ENCODE results near the gene KRT25. TPM values are rescaled to one million over a fixed set of nuclear protein-coding genes. Genes with fewer than 3 reads are reported as not detected.
"Not testable (repeated sequence)": the region's sequence is repeated elsewhere in the genome, so short reads cannot be mapped to it uniquely, and the experiment has no call there.

The KRT25 gene
- polyA plus RNA-seq, 10 donors = 0.18 to 0.38 TPM; not detected in 8

- DNase-seq = no peak
These were observed 5.2 kb upstream of the KRT25 start for GRCh38 chr17:40760105-40761016.

GRCh38 chr17:40753804-40754203, 1.3 kb downstream of the KRT25 start:
- DNase-seq = no peak

- DNase-seq = no peak
These were observed 4.1 kb downstream of the KRT25 start for GRCh38 chr17:40751065-40751464.

GRCh38 chr17:40750391-40750790, 4.7 kb downstream of the KRT25 start:
- DNase-seq = no peak

- DNase-seq = not testable (repeated sequence)
These were observed 6.5 kb downstream of the KRT25 start for GRCh38 chr17:40748666-40749065.

GRCh38 chr17:40738553-40738952, 16.6 kb downstream of the KRT25 start:
- no peak for DNase-seq

- no peak for DNase-seq
These were observed 20.1 kb downstream of the KRT25 start for GRCh38 chr17:40735016-40735415.

- DNase-seq = no peak
These were observed 21.1 kb downstream of the KRT25 start for GRCh38 chr17:40734018-40734417.

GRCh38 chr17:40730970-40731369, 24.2 kb downstream of the KRT25 start:
- DNase-seq = no peak

GRCh38 chr17:40727447-40728231, 27.5 kb downstream of the KRT25 start:
- no peak for DNase-seq

- no peak for DNase-seq
These were observed 28.2 kb downstream of the KRT25 start for GRCh38 chr17:40726919-40727318.

GRCh38 chr17:40724656-40725055, 30.5 kb downstream of the KRT25 start:
- no peak for DNase-seq

- peak; percentile 15 to 52 (median 16) for DNase-seq
These were observed 32.9 kb downstream of the KRT25 start for GRCh38 chr17:40722241-40722640.

- no peak for DNase-seq
These were observed 34.2 kb downstream of the KRT25 start for GRCh38 chr17:40720899-40721298.

GRCh38 chr17:40718930-40719329, 36.2 kb downstream of the KRT25 start:
- no peak for DNase-seq

- DNase-seq = no peak
These were observed 37.4 kb downstream of the KRT25 start for GRCh38 chr17:40717776-40718175.

GRCh38 chr17:40714473-40714872, 40.7 kb downstream of the KRT25 start:
- no peak for DNase-seq

- no peak for DNase-seq
These were observed 47.4 kb downstream of the KRT25 start for GRCh38 chr17:40707745-40708144.

GRCh38 chr17:40705584-40705983, 49.5 kb downstream of the KRT25 start:
- no peak for DNase-seq

- no peak for DNase-seq
These were observed 51.5 kb downstream of the KRT25 start, which contains the start of gene KRT24 for GRCh38 chr17:40703652-40704051. TSS of gene KRT24 (minus strand) at chr17:40703752. CDS start at chr17:40703693, 59 bp downstream.

- no peak for DNase-seq
These were observed 52.9 kb downstream of the KRT25 start for GRCh38 chr17:40702271-40702670.

GRCh38 chr17:40699853-40700252, 55.3 kb downstream of the KRT25 start:
- DNase-seq = peak; percentile 11 to 77 (median 41)

GRCh38 chr17:40699371-40699770, 55.8 kb downstream of the KRT25 start:
- DNase-seq = peak; percentile 13 to 64 (median 32)

All from muscle of back (tissue), 11 donors.